Trophoblast cell (in vitro differentiated cells and primary cell): ENCODE data around the gene L3MBTL4.

Source experiments
- DNase-seq, 2 donors: peaks; one replicate each; pipeline ENCODE4 v3.0.0-alpha.2; 2016
- H2AFZ ChIP-seq: 2 replicates; pipeline ENCODE4 v1.6.1; 2013; ENCODE audit warnings: low read length, moderate library complexity, mild to moderate bottlenecking; ENCODE audit not compliant: insufficient read depth, poor library complexity
- H2AK5ac ChIP-seq: 2 replicates; pipeline ENCODE4 v1.6.1; 2013; ENCODE audit warnings: mild to moderate bottlenecking, low read length
- H2BK120ac ChIP-seq: 2 replicates; pipeline ENCODE4 v1.6.1; 2013; ENCODE audit warnings: low read length, mild to moderate bottlenecking, moderate library complexity; ENCODE audit not compliant: insufficient read depth, poor library complexity
- H2BK12ac ChIP-seq: 2 replicates; pipeline ENCODE4 v1.6.1; 2013; ENCODE audit warnings: mild to moderate bottlenecking, low read length, moderate library complexity
- H2BK5ac ChIP-seq: 2 replicates; pipeline ENCODE4 v1.6.1; 2013; ENCODE audit warnings: low read length, low read depth, moderate library complexity, mild to moderate bottlenecking; ENCODE audit not compliant: poor library complexity
- H3K14ac ChIP-seq: 2 replicates; pipeline ENCODE4 v1.6.1; 2013; ENCODE audit warnings: mild to moderate bottlenecking, low read length
- H3K18ac ChIP-seq: 2 replicates; pipeline ENCODE4 v1.6.1; 2013; ENCODE audit warnings: mild to moderate bottlenecking, low read length
- H3K23ac ChIP-seq: 2 replicates; pipeline ENCODE4 v1.6.1; 2013; ENCODE audit warnings: low read length
- H3K27ac ChIP-seq: 2 replicates; pipeline ENCODE4 v1.5.1; 2013; ENCODE audit warnings: low read depth, mild to moderate bottlenecking, inconsistent platforms, low read length, moderate library complexity
- H3K27me3 ChIP-seq: 2 replicates; pipeline ENCODE4 v1.6.1; 2013; ENCODE audit warnings: inconsistent platforms, mild to moderate bottlenecking, low read length, moderate library complexity; ENCODE audit not compliant: insufficient read depth
- H3K36me3 ChIP-seq, 2 experiments: 1 replicate in 1 of 2; 2 replicates in 1 of 2; pipeline ENCODE4 v1.6.1; 2013; ENCODE audit warnings: low read length in 2 of 2, mild to moderate bottlenecking in 2 of 2, moderate library complexity in 1 of 2; ENCODE audit not compliant: insufficient read depth in 2 of 2, control insufficient read depth in 1 of 2
- H3K4ac ChIP-seq: 2 replicates; pipeline ENCODE4 v1.6.1; 2013; ENCODE audit warnings: low read depth, mild to moderate bottlenecking, low read length, moderate library complexity
- H3K4me1 ChIP-seq, 2 experiments: 1 replicate in 1 of 2; 2 replicates in 1 of 2; pipeline ENCODE4 v1.6.1; 2013; ENCODE audit warnings: low read length in 2 of 2, mild to moderate bottlenecking in 2 of 2, moderate library complexity in 1 of 2; ENCODE audit not compliant: insufficient read depth in 2 of 2, control insufficient read depth in 1 of 2
- H3K4me2 ChIP-seq: 2 replicates; pipeline ENCODE4 v1.6.1; 2013; ENCODE audit warnings: inconsistent platforms, mild to moderate bottlenecking, low read length, moderate library complexity
- H3K4me3 ChIP-seq: 2 replicates; pipeline ENCODE4 v1.5.1; 2013; ENCODE audit warnings: mild to moderate bottlenecking, low read depth, low read length, inconsistent platforms
- H3K79me1 ChIP-seq: one replicate; pipeline ENCODE4 v1.6.1; 2013; ENCODE audit warnings: low read length
- H3K79me2 ChIP-seq: 2 replicates; pipeline ENCODE4 v1.6.1; 2013; ENCODE audit warnings: low read length, mild to moderate bottlenecking; ENCODE audit not compliant: control insufficient read depth, insufficient read depth, poor library complexity
- H3K9ac ChIP-seq: 2 replicates; pipeline ENCODE4 v1.6.1; 2013; ENCODE audit warnings: mild to moderate bottlenecking, low read length
- H3K9me3 ChIP-seq: 2 replicates; pipeline ENCODE4 v1.6.1; 2013; ENCODE audit warnings: low read depth, mild to moderate bottlenecking, control low read depth, inconsistent platforms, low read length; ENCODE audit not compliant: insufficient read depth
- H4K12ac ChIP-seq: 2 replicates; pipeline ENCODE4 v1.6.1; 2013; ENCODE audit warnings: low read depth, mild to moderate bottlenecking, low read length, moderate library complexity
- H4K8ac ChIP-seq: 2 replicates; pipeline ENCODE4 v1.6.1; 2013; ENCODE audit warnings: low read depth, mild to moderate bottlenecking, low read length, moderate library complexity
- H4K91ac ChIP-seq: one replicate; pipeline ENCODE4 v1.6.1; 2013; ENCODE audit warnings: low read depth, mild to moderate bottlenecking, low read length, moderate library complexity
- WGBS: extraction: QIAGEN DNeasy Blood & Tissue Kit; methylation state at CpG from one replicate; pipeline ENCODE4 v1.1.7; 2013; ENCODE audit warnings: missing lambda C conversion rate; ENCODE audit not compliant: insufficient read length, insufficient coverage; ENCODE audit errors: extremely low coverage; 5-methylcytosine and 5-hydroxymethylcytosine counted together

L3MBTL4 gene

DNA sequence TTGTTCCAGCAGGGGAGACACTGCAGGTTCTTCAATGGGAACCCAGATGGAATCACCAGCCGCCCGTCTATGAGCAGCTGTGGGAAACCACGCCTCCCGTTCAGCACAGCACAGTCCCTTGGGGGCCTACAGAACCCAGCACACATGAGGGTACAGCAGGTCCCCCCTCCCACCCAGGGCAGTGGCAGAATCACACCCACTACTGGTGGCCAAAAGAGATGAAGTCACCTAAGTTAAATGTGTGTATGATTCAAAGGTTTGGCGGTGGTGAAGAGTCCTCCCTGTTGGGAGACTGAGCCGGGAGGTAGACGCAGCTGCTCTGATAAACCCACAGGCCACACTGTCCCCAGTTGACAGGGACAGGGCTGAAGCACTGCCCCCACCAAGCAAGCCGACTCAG is 44.3 kb downstream of the L3MBTL4 start:
- H3K4ac ChIP-seq = no peak overlapping the region
- no peak overlapping the region for H4K91ac ChIP-seq
- H4K8ac ChIP-seq = no peak overlapping the region
- no peak overlapping the region for H3K14ac ChIP-seq
- H3K79me2 ChIP-seq = no peaks in the 10 kb centered on the region
- H3K27ac ChIP-seq = no peak overlapping the region
- no peaks in the 10 kb centered on the region for H3K79me1 ChIP-seq
- DNase-seq = no peak
- H2BK5ac ChIP-seq = no peak overlapping the region
- no peaks in the 10 kb centered on the region for H3K27me3 ChIP-seq
- no peak overlapping the region for H4K12ac ChIP-seq
- H3K4me3 ChIP-seq = no peak overlapping the region
- H3K36me3 ChIP-seq = no peaks in the 10 kb centered on the region
- no peak overlapping the region for H3K4me2 ChIP-seq
- no peak overlapping the region for H2AFZ ChIP-seq
- H2BK120ac ChIP-seq = no peak overlapping the region
- no peak overlapping the region for H2BK12ac ChIP-seq
- H3K9me3 ChIP-seq = peaks cover 5% of the 10 kb centered on the region
- no peak overlapping the region for H3K18ac ChIP-seq
- no peak overlapping the region for H3K9ac ChIP-seq
- WGBS = no CpG with 5 or more reads among the region's 8 CpGs
- H3K4me1 ChIP-seq = peaks cover 0 to 2% of the 10 kb centered on the region in 2 experiments
- no peak overlapping the region for H2AK5ac ChIP-seq
- H3K23ac ChIP-seq = no peak overlapping the region

DNA sequence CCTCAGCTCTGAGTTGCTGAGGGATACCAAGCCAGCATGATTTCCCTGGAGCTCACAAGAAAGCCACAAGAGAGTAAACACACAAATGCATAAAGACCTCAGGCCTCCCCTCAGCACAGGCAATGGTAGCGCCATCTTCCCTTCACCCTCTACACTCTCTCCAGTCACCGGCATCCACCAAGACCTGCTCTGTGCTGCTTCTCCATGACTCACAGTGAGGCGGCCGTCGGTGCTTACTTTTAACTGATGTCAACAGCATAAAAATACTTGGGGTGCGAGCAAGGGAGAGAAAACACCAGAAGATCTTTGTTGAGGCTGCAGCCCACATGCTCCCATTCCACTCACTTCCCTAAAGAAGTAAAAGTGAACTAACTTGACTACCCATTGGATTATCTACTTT is 46.7 kb downstream of the L3MBTL4 start:
- H2AK5ac ChIP-seq = no peak overlapping the region
- no peak overlapping the region for H3K23ac ChIP-seq
- no peak overlapping the region for H2BK120ac ChIP-seq
- H4K12ac ChIP-seq = no peak overlapping the region
- no peak overlapping the region for H4K91ac ChIP-seq
- H3K4me2 ChIP-seq = no peak overlapping the region
- no peak overlapping the region for H3K4me3 ChIP-seq
- no peak overlapping the region for H2BK12ac ChIP-seq
- H3K4ac ChIP-seq = no peak overlapping the region
- H3K18ac ChIP-seq = no peak overlapping the region
- H2BK5ac ChIP-seq = no peak overlapping the region
- no peak overlapping the region for H2AFZ ChIP-seq
- peaks cover 0 to 2% of the 10 kb centered on the region in 2 experiments for H3K4me1 ChIP-seq
- no peaks in the 10 kb centered on the region for H3K79me2 ChIP-seq
- no peaks in the 10 kb centered on the region for H3K79me1 ChIP-seq
- no peak overlapping the region for H3K27ac ChIP-seq
- H3K27me3 ChIP-seq = no peaks in the 10 kb centered on the region
- no peak overlapping the region for H3K14ac ChIP-seq
- DNase-seq = no peak
- H4K8ac ChIP-seq = no peak overlapping the region
- H3K9me3 ChIP-seq = peaks cover 5% of the 10 kb centered on the region
- no peaks in the 10 kb centered on the region for H3K36me3 ChIP-seq
- no peak overlapping the region for H3K9ac ChIP-seq
- no CpG with 5 or more reads among the region's 6 CpGs for WGBS

DNA sequence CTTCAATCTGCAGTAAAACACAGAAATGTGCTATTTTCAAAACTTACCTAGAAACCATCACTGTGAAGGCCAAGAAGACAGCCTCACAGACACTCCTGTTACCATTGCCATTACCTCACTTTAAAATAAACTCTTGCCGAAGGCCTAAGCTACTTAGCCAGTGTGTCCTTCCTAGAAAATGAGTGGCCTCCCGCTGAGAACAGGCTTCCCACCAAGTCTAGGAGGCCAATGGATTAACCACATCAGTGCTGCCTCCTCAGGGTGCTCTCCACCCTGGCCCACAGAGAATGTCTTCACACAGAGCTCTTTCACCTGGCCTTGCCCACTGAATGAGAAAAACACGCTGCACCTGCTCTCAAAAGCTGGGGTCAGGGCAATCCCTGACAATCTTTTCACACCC is 47.5 kb downstream of the L3MBTL4 start:
- no peaks in the 10 kb centered on the region for H3K79me1 ChIP-seq
- no peak overlapping the region for H3K18ac ChIP-seq
- H4K12ac ChIP-seq = no peak overlapping the region
- WGBS = no CpG with 5 or more reads among the region's 3 CpGs
- H2BK12ac ChIP-seq = no peak overlapping the region
- H3K79me2 ChIP-seq = no peaks in the 10 kb centered on the region
- no peaks in the 10 kb centered on the region for H3K36me3 ChIP-seq
- H4K91ac ChIP-seq = no peak overlapping the region
- no peak overlapping the region for H3K4me2 ChIP-seq
- no peak overlapping the region for H3K4ac ChIP-seq
- H3K27me3 ChIP-seq = no peaks in the 10 kb centered on the region
- no peak overlapping the region for H2AFZ ChIP-seq
- no peak overlapping the region for H2AK5ac ChIP-seq
- H2BK5ac ChIP-seq = no peak overlapping the region
- no peak overlapping the region for H3K4me3 ChIP-seq
- no peak for DNase-seq
- H3K4me1 ChIP-seq = peaks cover 0 to 2% of the 10 kb centered on the region in 2 experiments
- H2BK120ac ChIP-seq = no peak overlapping the region
- H3K27ac ChIP-seq = no peak overlapping the region
- H3K23ac ChIP-seq = no peak overlapping the region
- H4K8ac ChIP-seq = no peak overlapping the region
- H3K9me3 ChIP-seq = peaks cover 4% of the 10 kb centered on the region
- no peak overlapping the region for H3K14ac ChIP-seq
- H3K9ac ChIP-seq = no peak overlapping the region

DNA sequence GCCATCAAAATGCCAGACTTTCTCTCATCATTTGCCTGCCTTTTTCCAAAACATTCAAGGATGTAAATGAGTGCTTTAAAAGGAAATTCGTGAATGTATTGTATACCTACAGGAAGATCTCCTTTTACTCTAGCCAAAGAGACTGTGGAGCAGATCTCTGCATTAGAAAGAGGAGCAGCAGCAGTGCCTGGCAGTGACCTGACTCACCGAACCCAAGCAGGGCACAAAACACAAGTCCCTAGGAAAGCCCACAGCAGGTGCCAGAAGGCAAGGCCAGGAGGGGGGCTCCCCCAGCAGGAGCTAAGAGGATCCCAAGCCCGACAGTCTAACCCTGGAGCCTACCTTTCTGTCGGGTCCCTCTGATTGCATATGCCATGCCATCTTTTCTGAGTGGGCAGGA is 47.9 kb downstream of the L3MBTL4 start:
- H3K23ac ChIP-seq = no peak overlapping the region
- no peak overlapping the region for H4K12ac ChIP-seq
- H3K27me3 ChIP-seq = no peaks in the 10 kb centered on the region
- no peak overlapping the region for H3K4me2 ChIP-seq
- no peak overlapping the region for H3K27ac ChIP-seq
- no peak overlapping the region for H3K18ac ChIP-seq
- H2AFZ ChIP-seq = no peak overlapping the region
- H3K79me2 ChIP-seq = no peaks in the 10 kb centered on the region
- peaks cover 0 to 2% of the 10 kb centered on the region in 2 experiments for H3K4me1 ChIP-seq
- H2BK5ac ChIP-seq = no peak overlapping the region
- no peak for DNase-seq
- H4K91ac ChIP-seq = no peak overlapping the region
- H3K36me3 ChIP-seq = no peaks in the 10 kb centered on the region
- H3K4ac ChIP-seq = no peak overlapping the region
- no peak overlapping the region for H2AK5ac ChIP-seq
- no CpG with 5 or more reads among the region's 4 CpGs for WGBS
- H3K4me3 ChIP-seq = no peak overlapping the region
- no peak overlapping the region for H3K14ac ChIP-seq
- no peak overlapping the region for H3K9ac ChIP-seq
- H3K79me1 ChIP-seq = no peaks in the 10 kb centered on the region
- peaks cover under 1% of the 10 kb centered on the region for H3K9me3 ChIP-seq
- no peak overlapping the region for H2BK12ac ChIP-seq
- H2BK120ac ChIP-seq = no peak overlapping the region
- H4K8ac ChIP-seq = no peak overlapping the region
